GF-D8 (cell line): Measurements from ENCODE around the gene OR8B12.
"Not testable (repeated sequence)": the region's sequence is repeated elsewhere in the genome, so short reads cannot be mapped to it uniquely, and the experiment has no call there.

ENCODE experiments used
- DNase-seq: peaks from one replicate; lab custom pipeline; 2025; lab: John Stamatoyannopoulos, UW

OR8B12 gene

DNA sequence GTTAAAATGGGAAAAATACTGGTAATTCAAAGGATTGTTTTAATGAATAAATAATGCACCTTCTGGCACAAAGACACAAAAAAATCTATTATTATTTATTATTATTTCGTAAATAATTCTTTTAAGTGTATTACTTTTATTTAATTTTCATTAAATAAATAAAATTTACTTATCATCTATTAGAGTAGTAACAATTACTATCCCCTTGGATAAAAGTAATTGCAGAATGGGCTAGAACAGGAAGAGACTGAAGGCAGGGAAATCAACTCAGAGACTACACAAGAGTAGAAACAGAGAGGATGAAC is 23.0 kb downstream of the OR8B12 start:
- no peak for DNase-seq

DNA sequence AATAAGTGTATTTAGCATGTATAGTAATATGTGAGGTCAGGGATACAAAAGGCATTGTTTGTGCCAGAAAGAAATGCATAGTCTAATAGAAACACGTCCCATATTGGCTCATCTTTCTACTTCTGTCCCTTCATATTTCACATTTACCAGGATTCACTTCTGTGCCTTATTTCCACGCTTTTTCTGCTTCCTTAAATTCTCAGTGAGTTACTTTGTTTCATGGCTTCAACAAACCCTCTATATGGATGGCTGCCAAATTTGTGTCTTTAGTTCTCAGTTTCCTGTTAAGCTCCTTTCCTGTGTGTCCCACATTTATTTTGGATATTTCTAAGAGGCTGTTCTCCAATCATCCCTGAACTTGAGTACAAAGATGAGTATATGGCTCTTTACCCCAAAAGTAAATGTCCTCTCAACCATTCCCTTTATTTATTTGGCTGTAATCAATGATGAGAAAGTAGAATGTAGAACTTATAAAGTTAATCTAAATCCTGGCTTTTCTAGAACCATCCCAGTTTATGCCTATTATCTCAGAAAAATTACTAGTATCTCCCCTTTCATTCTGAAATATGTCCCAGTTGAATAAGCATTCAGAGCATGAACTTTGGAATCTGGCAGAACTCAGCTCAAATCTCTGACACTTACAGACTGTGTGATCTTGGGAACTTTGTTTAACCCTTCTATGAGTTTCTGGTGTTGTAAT is 23.5 kb downstream of the OR8B12 start:
- no peak for DNase-seq

DNA sequence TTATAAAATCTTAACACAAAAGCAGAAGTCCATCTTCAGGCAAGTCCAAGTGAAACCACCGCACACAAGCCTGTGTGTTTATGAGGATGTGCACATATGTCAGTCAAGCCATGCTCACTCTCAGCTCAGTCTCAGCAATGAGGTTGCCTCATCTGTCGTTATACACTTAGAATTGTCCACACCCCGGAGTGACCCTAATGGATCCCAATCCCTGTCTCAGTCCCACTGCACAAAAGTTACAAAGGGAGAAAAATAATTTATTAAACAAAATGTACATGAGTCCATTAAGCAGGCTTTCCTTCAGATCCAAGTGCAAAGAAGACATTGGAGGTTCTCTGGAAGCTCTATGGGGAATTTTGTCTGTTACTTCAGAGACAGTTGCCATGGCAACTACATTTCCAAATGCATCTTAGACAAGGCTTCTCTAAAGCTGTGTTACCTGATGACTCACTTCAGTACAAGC is 24.4 kb downstream of the OR8B12 start:
- no peak for DNase-seq

DNA sequence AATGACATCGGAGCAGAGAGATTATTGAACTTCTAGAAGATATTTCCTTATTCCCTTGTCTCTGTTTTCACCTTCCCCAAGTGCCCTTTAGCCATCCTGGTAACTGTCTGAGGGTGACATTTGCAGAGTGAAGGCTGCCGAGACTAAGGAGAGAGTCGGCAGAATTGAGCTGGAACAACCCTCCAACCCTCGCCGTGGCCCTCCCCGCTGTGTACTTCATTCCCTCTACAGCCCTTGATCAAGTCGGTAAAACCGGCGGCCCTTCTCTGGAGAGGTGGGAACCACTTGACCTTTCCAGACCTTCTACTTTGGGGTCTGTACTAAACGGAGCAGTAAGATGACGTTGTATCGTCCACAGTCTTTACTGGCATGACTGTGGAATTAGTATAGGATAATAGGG is 26.1 kb downstream of the OR8B12 start:
- no peak for DNase-seq

DNA sequence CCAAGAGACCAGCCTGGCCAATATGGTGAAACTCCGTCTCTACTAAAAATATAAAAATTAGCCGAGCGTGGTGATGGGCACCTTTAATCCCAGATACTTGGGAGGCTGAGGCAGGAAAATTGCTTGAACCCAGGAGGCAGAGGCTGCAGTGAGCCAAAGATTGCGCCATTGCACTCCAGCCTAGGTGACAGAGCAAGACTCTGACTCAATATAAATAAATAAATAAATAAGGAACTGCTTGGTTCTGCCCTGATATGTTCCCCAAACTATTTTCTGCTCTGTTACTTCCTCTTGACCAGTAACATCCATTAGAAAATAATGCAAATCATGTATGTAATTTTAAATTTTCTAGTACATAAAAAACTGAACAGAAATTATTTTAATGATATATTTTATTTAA is 28.8 kb downstream of the OR8B12 start:
- not testable (repeated sequence) for DNase-seq

DNA sequence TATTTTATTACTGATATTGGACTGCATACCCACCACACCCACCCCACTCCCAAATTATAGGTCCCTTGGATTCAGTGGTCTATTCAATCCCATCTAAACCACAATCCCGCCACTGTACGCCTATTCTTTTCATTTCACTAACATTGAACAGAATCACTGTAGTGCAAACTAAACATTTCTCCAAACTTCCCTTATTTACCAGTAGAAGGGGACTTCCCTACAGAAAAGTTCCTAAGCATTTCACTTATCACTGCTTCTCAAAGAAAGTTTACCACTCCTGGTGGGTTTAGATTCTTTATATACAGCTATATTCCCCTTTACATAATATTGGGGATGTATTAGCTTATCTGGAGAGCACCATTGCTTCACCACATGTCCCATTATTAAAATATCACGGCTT is 29.3 kb downstream of the OR8B12 start:
- DNase-seq, result no peak

DNA sequence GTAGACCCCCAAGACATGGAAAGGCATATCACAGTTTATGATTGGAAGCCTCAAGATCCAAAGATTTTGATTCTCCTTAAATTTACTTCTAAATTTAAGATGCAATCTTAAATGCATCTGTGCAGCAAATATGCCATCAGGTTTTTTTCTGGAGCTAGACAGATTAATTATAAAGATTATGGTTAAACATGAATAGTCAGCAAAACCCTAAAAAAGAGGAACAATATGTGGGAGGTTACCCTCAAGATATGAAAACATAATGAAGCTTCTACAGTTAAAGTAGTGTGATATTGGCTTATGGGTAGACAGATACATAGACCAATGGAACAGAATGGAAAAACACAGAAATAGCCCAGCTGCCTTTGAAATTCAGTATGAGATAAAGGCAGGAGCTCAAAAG is 31.7 kb downstream of the OR8B12 start:
- no peak for DNase-seq

DNA sequence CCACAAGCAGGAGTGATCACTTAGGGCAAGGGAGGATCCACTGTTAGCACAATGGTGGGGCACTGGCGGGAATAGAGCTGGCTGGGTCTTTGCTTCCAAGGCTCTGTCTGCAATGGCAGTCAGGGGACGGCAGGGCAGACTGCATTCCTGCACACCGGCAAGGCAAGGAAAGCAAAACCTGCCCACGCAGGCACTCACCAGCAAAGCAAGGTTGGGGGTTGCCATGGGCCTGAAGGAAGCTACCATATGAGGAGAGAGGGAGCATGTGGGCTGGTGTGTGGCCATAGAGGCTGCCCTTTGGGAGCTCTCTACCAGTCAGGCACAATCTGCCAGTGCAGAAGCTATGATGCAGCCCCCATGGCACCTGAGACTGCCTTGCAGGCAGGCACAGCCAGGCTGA is 33.2 kb downstream of the OR8B12 start:
- no peak for DNase-seq

DNA sequence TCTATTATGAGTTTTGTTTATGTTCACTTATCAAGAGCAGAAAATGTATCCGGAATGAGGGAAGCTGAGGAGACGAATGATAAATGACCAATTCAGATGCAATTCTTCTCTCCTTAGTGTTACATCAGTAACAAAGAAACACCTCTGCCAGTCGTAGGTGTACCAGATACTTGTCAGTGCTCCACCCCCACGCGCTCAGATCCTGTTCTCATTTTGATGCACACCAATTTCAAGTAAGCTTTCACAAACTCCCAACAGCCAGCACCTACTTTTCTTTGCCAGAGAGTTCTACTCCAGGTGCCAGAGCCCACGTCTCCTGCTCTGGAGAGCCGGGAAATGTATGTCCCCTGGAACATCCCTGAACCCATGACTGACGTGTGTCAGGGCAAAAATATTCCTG is 43.7 kb downstream of the OR8B12 start:
- DNase-seq, result no peak

DNA sequence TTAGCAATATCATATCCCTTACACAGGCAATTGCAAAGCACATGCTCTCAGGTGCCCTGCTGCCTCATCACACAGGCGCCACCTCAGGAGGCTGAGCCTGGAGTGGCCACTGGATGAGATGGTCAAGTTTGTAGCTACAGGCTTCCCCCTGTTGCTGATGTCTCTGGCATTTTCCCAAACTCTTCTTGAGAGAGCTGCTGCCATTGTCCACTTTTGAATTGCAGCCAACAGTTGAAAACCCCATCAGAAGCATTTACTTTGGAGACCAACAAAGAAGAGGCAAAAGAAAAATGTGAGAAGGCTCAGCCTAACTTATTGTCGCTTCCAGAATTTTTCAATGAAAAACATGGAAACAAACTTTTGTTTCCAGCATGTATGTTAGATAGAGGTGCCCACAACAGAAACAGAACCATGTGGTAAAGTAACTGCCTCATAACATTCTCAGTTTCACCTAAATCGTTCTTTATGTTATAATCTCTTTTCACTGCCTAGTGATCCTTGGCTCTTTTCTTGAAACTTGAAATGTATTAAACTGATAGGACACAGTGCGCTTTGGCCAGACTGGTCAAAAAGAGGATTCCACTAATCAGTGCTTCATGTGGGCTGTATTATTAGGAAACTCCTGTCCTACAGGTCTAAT is 50.3 kb downstream of the OR8B12 start:
- DNase-seq, result no peak
